Choroid plexus epithelial cell (primary cell): ENCODE measurements around the gene SMPD3.

Source experiments
- DNase-seq: peaks from one replicate; pipeline ENCODE4 v3.0.0-alpha.2; 2010; ENCODE audit warnings: low read depth
- H3K4me3 ChIP-seq: 2 replicates; pipeline ENCODE4 v1.5.1; 2011; ENCODE audit warnings: low read depth, mild to moderate bottlenecking, control low read depth, low read length, moderate library complexity
- TF ChIP-seq, protein P1 (sequence below): conservative IDR thresholded peaks from 2 replicates; pipeline ENCODE4 v1.5.1; 2011; ENCODE audit warnings: low read depth, mild to moderate bottlenecking, control low read depth, inconsistent platforms, low read length, moderate library complexity

SMPD3 gene

DNA sequence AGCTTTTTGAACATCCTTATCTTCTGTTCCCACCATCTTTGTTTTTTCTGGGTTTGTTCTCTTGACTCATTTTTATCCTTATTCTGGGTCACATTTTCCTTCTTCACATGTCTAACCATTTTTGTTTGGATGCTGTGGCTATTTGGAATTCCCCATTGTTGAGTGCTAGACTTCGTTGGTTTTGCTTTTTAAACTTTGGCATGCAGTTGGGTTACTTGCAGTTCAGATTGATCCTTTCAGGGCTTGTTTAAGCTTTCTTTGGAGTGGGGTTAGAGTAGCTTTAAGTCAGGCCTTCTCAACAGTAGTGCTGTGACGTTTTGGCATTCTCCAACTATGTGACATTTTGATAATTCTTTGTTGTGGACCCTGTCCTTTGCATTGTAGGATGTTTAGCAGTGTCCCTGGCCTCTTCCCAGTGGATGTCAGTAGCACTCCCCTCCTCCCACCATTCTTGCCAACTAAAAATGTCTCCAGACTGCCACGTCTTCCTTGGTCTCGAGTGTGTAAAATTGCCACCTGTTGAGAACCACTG lies 116.4 kb downstream of the SMPD3 start:
- peak; percentile 74 for DNase-seq
- TF ChIP-seq, protein P1, sequence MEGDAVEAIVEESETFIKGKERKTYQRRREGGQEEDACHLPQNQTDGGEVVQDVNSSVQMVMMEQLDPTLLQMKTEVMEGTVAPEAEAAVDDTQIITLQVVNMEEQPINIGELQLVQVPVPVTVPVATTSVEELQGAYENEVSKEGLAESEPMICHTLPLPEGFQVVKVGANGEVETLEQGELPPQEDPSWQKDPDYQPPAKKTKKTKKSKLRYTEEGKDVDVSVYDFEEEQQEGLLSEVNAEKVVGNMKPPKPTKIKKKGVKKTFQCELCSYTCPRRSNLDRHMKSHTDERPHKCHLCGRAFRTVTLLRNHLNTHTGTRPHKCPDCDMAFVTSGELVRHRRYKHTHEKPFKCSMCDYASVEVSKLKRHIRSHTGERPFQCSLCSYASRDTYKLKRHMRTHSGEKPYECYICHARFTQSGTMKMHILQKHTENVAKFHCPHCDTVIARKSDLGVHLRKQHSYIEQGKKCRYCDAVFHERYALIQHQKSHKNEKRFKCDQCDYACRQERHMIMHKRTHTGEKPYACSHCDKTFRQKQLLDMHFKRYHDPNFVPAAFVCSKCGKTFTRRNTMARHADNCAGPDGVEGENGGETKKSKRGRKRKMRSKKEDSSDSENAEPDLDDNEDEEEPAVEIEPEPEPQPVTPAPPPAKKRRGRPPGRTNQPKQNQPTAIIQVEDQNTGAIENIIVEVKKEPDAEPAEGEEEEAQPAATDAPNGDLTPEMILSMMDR = no peak
- H3K4me3 ChIP-seq = no peak overlapping the region

DNA sequence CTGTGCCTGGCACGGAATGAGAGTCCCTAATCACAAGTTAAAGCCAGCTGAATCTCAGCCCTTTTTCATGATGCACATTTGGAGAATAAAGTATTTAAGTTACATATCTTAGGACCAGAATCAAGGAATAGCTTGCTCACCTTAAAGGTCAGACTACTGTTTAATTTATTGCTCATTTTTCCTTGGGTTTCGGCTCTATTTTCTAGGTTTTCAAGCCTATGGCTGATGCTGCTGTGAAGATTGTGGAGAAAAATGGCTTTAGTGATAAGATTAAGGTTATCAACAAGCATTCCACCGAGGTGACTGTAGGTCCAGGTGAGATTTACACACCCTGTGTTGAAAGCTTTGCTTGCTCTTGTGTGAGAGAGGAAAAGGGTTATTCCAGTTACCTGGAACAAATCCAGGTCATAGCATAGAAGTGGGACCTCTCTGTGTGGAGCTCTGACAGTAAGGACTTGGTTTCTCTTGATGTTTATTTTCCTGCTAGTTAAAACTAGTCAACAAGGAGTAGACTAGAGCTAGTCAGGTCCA lies 119.4 kb downstream of the SMPD3 start:
- TF ChIP-seq, protein P1 = no peak
- DNase-seq = no peak
- no peak overlapping the region for H3K4me3 ChIP-seq

DNA sequence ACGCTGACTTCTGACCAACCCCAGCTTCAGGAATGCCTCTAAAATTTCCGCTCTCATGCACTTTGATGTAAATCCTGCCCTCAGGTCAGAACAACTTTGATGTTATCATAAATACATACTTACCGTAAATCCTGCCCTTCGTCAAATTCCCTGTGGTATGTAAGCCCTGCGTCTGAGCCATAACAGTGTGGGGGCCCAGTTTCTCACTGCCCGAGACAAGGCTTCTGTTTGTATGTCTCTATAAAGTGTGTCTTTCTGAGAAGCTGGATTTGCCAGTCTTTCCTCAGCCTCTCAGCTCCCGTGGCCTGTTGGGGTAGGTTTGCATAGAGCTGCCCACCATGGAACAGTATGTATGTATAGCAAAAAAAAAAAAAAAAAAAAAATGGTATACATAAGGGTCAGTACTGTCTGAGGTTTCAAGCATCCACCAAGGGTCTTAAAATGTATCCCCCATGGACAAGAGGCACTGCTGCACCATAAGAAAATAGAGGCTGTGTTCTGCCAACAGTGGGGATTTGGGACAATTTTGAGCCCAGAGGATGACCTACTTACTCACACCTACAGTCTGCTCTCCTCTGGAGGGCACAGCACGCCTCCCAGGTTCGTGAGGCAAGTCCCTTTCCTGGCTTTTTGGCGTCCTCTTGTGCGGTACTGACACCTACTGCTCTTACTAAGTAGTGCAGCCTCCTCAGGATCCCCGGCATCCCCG lies 120.0 kb downstream of the SMPD3 start:
- H3K4me3 ChIP-seq = no peak overlapping the region
- TF ChIP-seq, protein P1 = peak; percentile 96
- DNase-seq = peak; percentile 94

DNA sequence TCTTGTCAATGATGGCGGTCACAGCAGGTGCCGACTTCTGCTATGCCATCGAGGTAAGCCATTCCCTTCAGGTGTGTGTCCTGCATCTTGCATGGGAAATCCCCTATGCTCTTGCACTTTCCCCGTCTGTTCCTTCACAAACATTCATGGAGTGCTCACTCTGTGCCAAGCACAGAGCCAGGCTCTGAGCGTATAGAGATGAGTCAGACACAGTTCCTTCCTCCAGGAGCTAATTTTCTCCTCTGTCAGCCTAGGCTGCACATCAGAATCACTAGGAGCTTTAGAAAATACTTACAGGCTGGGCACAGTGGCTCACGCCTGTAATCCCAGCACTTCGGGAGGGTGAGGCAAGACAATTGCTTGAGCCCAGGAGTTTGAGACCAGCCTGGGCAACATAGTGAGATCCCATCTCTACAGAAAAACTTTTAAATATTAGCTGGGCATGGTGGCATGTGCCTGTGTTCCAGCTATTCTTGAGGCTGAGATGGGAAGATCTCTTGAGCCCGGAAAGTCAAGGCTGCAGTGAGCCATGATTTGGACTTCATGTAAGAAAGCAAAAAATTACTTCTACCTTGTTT lies 123.4 kb downstream of the SMPD3 start:
- H3K4me3 ChIP-seq = no peak overlapping the region
- TF ChIP-seq, protein P1 = no peak
- no peak for DNase-seq

DNA sequence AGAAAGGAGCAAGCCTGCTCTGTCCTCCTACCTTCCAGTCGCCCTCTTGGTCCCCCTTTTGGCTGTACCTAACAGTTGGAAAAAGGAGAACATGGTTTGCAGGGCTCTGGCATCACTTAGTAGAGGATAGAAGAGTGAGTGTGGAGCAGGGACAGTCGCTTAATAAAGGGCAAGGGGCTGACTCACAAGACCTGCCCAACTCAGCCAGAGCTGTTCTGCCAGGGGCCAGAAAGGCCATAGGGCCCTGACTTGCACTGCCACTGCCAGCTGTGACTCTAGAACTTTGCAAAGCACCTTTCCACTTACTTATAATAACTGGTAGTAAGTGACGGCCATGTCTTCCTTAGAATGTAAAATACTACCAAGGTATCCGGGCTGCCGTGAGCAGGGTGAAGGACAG lies 124.0 kb downstream of the SMPD3 start:
- H3K4me3 ChIP-seq = no peak overlapping the region
- no peak for DNase-seq
- TF ChIP-seq, protein P1 = no peak

DNA sequence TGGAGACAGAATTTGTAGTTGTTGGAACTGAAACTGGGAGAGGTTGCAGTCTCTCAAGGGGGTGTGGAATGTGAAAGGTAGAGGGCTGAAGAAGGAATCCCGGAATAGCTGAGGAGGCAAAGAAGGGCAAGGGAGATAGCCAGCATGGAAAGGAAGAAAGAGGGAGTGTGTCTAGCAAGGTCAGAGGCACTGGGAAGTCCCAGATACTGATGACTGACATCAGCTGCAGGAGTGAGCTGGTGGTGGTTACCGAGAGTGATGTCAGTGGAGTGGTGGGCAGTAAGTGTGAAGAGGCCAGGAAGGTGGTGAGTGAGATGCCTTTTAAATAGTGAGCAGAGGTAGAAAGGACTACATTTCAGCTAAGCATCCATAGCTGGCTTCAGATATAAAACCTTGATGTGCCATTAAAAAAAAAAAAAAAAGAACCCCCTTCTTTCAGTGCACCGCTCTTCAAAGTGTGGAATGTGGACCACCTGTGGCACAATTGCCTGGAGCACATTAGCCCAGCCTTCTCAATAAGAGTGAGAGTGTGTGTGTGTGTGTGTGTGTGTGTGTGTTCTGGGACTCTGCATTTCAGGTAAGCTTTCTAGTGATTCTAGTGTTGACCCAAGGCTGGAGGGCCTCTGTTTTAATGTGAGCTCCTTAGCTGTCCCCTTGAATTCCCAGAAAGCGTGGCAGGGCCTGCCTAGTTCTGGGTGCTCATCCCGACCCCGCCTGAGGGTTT lies 129.0 kb downstream of the SMPD3 start:
- no peak for DNase-seq
- no peak overlapping the region for H3K4me3 ChIP-seq
- TF ChIP-seq, protein P1 = no peak
